HL-60/S4 treated with phorbol 12-myristate 13-acetate at 8.2 ng/mL for 4 days and 3 days (cell line): Measurements from ENCODE around the gene NRP2.

ENCODE experiments used
- in situ Hi-C: fragments of 300-500 bp; cut with MboI; formaldehyde crosslinking; loops from 2 replicates; pipeline ENCODE4 v1.15.0; 2022; ENCODE audit warnings: low sequenced_read_pairs

NRP2 gene

DNA sequence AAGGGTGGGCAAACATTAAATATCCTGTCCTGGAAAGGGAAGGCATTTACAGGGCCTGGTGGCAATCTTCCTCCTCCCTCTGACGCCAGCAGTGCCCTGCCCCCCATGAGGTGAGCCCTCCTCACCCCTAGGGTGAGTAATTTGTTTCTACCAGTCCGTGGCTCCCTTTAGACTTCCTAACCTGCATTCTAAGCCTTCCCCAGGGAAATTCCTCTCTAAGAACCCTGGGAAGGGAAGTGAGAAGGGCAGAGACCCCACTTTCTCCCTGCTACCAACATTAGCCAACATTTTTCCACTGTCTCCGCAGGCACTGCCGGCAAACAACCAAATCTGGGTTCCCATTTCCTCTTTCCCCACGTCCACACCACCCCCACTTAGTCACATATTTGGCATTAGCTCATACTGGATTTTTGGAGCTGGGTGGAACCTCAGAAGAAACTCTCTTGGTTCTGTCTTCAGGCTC, 69.3 kb downstream of the NRP2 start:
- in situ Hi-C loops = no loop called here

DNA sequence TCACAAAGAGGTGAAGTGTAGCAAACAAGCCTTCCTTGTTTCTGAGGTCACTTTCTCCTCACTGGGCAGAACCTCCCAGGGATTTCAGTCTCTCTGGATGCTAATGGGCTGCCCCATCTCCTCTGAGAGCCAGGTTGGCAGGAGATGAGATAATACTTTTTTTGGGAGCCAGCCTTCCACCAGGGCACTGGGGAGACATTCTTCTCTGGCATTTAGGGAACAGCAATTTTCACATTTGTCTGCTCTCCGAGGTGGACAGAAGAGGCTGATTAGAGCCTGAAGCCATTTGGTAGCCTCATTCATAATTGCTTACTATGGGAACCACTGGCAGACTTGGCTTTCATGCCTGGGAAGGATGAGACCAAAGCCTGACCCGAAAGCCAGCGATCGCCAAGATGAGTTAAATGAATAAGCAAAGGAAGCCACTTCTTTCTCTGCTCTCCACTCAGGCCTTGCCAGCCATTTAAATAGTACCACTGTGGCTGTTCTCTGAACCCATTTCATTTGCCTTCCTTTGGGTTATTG, 70.1 kb downstream of the NRP2 start:
- in situ Hi-C loops = no loop called here

DNA sequence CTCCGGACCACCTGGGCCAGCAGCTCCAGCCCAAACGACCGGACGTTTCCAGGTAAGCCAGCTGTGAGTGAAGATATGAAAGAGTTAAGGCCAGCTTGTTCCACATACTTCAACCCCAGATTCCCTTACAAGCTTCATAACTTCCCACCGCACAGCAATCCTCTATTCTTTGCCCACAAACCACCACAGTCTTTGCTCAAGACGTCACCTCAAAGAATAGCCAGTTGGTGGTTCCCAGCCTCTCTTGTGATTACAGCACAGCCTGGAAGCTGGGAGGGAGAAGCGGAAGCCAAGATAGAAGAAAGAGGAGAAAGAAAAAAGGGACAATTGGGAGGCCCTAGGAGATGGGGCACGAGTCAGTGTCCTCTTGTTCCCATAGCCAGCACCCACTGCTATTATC, 70.6 kb downstream of the NRP2 start:
- in situ Hi-C loops = no loop called here

DNA sequence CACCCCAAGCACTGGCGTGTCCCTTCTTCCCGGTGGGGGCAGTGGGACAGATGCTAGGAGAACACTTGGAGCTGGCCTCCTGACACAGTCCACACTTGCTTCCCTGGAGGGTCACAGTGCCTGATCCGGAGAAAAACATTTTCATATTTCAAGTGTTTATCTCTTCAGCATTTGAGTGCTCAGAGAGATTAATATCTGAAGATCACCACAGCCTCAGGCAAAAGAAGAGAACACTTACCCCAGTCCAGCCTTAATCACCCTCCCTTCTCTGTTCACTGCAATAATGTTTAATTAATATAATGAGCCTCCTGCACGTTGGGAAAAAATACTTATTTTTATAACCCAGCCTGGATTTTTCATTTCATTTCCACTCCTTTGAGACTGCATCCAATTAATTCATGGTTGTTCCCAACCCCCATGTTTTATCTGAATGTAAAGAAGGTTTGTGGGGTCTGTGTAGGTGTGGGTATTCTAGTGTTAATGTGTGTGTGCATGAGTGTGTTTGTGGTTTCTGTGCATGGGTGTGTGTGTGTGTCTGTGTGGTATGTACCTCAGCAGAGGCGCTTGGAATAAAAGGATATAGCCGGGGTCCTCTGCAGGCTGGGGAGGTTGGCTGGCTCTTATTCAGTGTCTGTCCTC, 72.1 kb downstream of the NRP2 start:
- in situ Hi-C loops = no loop called here

DNA sequence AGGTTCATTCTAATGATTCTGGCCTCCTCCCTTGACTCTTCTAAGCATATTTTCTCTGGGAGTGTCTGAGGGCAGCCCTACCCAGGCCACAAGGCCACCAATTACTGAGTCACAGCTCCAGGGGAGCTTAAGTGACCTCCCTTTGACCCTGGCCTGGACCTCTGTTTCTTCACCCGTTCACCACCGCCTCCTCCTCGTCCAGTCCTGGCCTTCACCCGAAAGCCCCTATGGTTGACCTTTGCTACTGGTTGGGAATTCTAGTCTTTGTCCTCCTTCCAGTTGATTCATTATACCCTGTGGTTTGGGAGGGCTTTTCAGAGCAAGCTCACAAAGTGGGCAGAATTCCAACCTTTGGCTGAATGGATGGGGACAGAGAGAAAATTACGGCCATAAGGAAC, 72.6 kb downstream of the NRP2 start:
- in situ Hi-C loops = no loop called here

DNA sequence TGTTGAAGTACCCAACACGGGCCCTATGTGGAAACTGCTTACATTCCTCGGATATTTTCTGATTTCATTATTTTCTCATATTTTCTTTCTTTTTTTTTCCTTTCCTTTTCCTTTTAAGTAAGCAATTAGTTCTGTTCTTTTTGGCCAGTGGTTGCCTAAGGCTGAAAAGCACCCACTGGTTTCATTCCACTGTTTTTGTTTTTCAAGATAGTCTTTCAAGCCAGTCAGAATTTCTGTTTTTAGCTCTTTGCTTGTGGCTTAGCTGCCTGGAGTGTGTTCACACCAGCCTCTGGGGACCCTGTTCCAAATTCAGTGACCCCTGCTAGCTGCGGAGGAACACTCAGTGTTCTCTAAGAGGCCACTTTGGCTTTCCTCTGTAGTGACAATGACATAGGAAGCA, 73.6 kb downstream of the NRP2 start:
- in situ Hi-C loops = no loop called here

DNA sequence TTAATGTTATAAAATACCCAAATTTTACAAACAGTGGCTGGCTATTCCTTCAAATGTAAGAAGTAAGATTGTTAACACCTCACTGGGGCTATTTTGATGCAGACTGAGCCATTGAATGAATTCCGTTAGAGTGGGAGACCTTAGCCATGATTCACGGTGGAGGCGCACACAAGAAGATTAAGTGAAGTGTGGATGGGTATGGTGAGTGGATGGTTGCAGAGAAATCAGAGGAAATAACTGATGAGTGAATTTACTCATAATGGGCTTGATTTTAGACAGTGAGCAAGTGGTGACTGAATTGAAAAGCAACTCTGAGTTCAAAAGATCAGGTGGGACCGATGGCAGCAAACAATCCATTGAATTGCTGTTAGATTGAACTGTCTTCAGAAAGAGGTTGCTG, 75.0 kb downstream of the NRP2 start:
- in situ Hi-C loops = no loop called here

DNA sequence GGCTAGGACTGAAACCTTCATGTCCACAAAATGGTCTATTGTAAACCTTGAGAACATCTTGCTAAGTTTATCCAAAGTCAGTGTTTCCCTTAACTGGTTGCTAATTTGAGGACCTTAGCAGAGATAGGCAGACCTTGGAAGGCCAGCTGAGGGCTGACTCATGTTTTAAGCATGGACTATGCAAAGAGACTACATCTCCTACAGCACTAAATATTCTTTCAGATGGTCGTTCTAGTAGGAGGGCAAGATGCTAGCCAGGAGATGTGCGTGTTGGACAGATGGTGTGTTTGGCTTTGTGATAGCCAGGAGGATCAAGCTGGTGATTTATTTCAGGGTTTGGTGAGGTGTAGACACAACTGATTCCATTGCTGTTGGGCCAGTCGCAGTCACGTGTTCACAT, 75.8 kb downstream of the NRP2 start:
- in situ Hi-C loops = no loop called here

DNA sequence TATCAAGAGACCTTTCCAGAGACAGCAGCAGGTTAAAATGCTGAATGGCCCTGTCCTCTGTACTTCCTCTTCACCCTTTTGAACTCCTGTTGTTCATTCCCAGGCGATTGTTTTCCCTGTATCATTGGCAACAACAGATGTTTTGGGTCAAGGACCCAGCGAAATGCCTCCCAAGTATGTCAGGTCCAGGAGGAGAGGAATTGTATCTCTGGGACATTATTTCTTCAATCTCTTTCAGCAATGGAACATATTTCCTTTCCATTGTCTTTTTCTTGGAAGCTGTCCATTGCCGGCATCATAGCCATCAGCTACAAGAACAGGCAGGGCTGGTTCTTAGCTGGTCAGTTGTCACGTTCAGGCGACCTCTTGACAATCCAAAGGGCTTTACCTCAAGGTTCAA, 76.2 kb downstream of the NRP2 start:
- in situ Hi-C loops = no loop called here

DNA sequence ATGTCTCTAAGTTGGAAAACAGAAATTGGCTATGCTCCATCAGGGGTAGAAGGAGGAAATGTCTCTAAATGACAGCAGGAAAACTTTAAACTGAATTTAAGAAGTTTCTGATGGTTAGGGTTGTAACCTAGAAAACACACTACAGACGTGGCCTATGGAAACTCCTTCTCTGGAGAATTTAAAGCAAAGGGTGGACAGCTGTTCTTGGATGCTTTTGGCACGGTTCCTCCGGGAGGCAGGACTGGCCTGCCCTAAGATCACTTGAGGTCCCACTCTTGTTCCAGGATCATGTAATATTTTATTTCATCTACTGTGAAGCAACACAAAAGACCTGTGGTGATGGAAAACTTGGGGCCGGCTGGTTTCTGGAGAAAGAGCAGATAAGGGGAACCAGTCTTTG, 77.0 kb downstream of the NRP2 start:
- in situ Hi-C loops = no loop called here

DNA sequence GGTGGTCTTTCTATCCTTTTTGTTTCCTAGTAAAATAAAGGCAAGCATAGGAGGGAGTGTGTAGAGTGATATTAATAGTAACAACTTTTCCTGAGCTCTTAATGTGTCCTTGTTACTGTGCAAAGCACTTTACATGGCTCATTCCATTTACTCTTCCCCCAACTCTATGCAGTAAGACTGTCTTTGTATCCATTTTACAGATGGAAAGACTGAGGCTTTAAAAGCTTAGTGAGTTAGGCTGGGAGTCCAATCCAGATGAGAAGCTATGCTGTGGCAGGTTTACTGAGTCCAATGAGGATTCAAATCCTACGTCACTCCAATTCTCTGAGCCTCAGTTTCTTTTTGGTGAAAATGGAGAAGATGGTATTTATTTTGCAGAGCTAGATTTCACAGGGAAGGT, 77.4 kb downstream of the NRP2 start:
- in situ Hi-C loops = no loop called here

DNA sequence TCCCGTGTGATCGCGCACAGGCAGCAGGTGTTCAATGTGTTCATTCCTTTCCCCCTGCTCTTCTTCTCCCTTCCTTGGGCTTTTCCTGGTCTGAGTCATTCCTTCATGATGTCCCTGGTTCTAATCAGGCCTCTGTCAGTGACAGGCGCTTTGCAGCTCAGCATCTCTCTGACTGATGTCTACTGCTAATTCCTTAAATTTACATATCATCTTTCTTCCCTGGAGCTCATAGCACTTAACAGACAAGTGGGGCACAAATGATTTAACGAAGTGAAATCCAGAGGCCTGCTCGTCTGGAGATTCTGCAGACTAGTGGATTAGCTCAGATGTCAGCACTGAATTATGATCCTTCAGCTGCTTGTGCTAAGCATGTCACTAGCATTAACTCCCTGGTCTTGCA, 77.9 kb downstream of the NRP2 start:
- in situ Hi-C loops = no loop called here

DNA sequence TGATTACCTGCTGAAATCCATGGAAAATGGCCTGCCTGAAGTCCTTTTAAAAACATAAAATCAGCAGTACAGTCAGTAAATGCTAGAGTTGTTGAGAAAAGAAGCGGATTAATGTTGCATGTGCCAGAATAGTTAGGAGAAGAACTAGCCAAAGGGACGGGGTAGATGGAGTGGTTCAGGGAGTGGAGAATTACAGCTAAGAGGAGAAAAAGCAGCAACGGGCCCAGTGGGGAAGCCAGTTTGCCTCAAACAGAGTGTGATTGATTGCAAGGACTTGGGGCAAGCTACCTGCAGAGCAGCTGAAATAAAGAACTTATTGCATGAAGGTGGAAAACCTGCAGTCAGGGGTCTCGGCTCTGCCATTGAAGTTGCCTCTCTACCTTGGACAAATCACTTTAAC, 79.1 kb downstream of the NRP2 start:
- in situ Hi-C loops = no loop called here

DNA sequence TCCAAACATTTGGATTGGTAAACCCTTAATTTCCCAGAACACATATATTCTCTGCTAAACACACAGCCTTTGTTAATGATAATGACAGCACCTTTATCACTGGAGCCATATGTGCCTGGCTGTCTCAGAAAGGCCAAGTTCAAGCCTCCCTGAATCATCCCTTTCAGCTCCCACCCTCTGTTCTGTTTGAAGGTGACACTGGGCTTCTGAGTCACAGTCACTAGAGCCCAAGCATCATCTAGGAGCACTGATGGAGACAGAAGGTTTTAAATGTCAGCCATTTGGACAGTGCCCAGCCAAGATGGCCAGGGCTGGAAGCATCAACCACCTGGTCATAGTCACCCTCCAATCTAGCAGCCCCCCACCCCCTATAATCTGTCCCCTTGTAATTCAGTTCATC, 80.6 kb downstream of the NRP2 start:
- in situ Hi-C loops = no loop called here

DNA sequence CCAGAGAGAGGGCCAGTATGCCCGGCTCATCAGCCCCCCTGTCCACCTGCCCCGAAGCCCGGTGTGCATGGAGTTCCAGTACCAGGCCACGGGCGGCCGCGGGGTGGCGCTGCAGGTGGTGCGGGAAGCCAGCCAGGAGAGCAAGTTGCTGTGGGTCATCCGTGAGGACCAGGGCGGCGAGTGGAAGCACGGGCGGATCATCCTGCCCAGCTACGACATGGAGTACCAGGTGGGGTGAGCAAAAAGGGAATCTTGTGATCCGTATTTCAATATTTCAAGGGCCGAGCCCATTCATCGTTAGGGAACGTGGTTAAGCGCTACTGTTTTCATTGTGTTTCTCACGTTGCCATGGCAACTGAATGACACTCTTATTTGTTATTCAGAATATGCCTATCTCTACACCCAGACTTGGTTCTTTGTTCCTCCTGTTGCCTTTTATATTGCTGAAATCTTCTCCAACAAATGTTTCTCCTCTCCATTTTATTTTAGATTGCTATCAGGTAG, 81.5 kb downstream of the NRP2 start:
- in situ Hi-C loops = no loop called here

DNA sequence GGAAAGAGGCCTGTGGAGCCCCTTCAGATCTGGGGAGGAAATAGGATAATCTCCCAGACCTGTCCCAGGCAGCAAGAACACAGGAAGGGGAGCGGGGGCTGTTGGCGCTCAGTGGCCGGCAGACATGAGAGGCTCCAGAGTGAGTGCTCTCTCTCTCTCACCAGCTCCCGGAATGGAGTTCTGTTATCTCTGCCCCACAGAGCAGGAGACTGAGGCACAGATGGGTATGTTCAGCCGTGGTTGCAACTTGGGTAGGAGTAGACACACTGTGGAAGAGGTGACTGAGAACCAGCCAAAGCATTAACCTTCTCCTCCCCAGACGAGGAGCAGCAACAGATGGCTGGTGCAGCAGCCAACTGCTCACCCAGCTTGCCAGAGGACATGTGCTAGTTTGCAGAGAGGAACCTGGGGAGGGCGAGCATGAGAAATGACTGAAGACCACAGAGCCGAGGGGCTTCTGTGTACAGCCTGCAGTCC, 82.0 kb downstream of the NRP2 start:
- in situ Hi-C loops = no loop called here

DNA sequence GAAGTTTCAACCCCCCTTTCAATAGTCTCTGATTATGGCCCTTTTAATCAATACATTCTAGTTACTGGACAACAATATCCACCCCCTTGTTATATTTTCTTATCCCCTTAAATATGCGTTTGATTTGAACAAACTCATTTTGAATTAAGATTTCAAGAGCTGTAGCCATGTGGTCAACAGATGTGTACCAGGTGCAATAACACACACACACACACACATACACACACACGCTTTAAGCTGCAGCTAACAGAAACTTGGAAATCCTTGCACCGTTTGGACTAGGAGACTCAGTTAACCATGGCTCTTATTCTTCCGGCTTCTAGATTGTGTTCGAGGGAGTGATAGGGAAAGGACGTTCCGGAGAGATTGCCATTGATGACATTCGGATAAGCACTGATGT, 82.8 kb downstream of the NRP2 start:
- in situ Hi-C loops = no loop called here

DNA sequence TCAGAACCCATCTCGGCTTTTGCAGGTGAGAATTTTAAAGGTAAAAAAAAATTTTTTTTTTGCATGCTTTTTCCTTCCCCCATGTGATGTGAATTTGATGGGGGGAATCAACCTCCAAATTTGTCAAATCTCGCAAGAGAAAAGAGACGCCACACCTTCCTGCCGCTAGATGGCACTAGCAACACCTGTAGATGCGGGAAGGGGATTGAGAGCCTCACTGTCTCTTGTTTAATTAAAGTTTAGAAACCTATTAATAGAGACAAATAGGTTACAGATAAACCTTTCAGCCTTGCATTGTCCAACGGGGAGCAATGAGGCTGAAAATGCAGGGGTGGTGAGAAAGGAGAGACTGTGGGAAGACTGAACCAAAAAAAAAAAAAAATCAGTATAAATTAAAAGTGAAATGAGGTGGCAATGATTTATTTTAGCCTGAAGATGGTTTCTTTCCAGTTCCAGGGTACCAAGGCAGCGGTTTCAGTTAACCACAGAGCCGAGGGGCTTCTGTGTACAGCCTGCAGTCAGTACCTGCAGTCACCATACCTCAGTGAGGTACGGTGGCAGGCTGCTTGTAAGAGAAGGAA, 84.6 kb downstream of the NRP2 start:
- in situ Hi-C loops = no loop called here

DNA sequence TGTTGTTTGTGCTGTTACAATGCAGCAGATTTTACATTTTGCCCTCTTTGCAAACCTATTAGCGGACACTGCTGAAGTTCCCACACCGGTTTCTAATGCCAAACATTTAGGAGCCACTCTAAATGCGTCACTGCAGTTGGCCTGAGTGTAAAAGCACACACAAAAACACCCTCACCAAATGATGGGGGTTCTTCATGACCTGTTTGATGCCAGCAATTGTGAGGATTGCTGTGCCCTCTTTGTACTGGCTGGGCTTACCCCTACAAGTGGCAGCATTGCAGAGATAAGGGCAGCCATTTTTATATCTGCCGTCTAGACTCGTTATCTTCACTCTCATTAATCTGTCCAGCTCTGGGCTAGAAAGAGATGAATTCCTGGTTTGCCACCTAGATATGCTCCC, 85.3 kb downstream of the NRP2 start:
- in situ Hi-C loops = no loop called here

DNA sequence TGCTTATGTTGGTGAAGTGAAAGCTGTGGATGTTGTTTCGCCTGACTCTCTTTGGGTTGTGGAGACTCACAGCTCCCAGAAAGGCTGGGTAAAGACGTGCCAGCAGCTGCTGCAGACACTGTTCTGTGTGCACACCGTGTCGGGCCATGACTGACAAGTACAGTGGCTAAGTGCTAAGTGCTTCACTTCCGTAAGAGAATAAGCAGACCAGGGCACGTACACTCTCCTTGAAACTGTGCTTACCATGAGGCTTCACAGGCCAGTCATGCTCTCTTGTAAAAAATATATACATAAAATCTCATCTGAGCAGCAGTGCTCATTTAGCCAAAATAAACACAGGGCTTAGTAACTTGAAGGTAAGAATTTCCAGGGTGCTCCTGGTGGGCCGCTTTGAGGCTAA, 86.0 kb downstream of the NRP2 start:
- in situ Hi-C loops = no loop called here

DNA sequence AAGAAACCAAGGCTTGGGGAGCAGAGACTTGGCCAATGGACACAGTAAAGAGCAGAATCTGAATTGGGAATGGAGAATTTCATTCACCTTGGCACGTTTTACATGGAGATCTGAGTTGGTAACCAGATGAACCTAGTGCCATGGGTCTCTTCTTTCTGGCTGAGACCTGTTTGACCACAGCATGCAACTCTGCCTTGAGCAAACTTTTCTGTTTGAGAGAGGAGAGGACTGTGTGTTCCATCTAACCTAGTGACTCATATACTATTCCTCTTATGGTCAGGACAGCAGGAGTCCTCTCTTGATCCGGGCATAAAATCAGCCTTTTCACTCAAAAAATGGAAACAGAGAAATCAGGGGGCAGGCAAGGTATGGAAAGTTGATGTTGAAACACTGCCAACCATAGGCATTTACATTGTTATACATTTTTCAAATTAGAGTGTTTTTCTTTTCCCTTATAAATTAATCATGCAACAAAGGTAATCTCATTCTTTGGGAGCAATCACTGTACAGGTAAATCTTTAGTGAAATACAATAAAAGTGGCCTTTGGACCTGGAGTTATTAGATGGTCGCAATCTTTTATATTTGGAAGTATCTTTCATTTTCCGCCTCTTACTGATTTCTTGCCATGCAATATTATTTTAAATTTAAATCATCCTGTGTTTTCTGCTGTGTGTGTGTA, 86.7 kb downstream of the NRP2 start:
- in situ Hi-C loops = no loop called here

DNA sequence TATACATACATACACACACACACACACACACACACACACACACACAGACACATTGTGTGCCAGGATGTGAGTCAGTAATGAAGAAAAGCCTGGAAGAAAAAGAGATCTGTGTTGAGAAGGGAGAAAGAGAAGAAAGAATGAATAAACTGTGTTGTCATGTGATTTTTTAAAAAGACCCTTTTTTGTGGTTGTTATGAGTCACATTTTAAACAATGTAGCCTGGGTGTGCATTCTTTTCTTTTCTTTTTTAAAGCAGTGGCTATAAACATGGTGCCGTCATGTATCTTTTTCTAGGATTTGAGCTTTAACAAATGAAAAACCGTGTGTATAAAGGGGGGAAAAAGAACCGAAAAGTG, 87.2 kb downstream of the NRP2 start:
- in situ Hi-C loops = no loop called here
